ENCODE data around the gene DCAF5. TPM values are rescaled to one million over a fixed set of nuclear protein-coding genes. Genes with fewer than 3 reads are reported as not detected.

Gene DCAF5
- total RNA-seq, 6 donors from 2014 or later = 37.7 to 78.6 (median 49.0) TPM

- H3K4me1 ChIP-seq = peaks cover 40 to 54% (median 52%) of the 10 kb centered on the region in 4 donors
- no peak overlapping the region for H3K4me3 ChIP-seq
- H3K27me3 ChIP-seq = no peaks in the 10 kb centered on the region
- WGBS, 2 donors = 66 to 72% methylated on average over 4 of the region's 4 CpGs
- TF ChIP-seq CTCF (IDR thresholded peaks at IDR 0.05) = no peak
- no peak for TF ChIP-seq POLR2AphosphoS5 (IDR thresholded peaks at IDR 0.05)
- TF ChIP-seq EP300 (IDR thresholded peaks at IDR 0.05) = no peak
- TF ChIP-seq POLR2A (IDR thresholded peaks at IDR 0.05) = no peak
- DNase-seq = no peak
- no peaks in the 10 kb centered on the region for H3K9me3 ChIP-seq
- H3K27ac ChIP-seq = peak overlapping the region in 1 of 4 donors; percentile 14
- ATAC-seq (ENCODE audit: low FRiP score in 2 of 2) = no peak
- H3K36me3 ChIP-seq = no peaks in the 10 kb centered on the region
Measured at GRCh38 chr14:69132513-69133181, 20.3 kb downstream of the DCAF5 start.

GRCh38 chr14:69131176-69131575, 21.7 kb downstream of the DCAF5 start:
- H3K4me3 ChIP-seq = no peak overlapping the region
- H3K4me1 ChIP-seq = peaks cover 34 to 46% (median 45%) of the 10 kb centered on the region in 4 donors
- H3K27me3 ChIP-seq = no peaks in the 10 kb centered on the region
- no peaks in the 10 kb centered on the region for H3K9me3 ChIP-seq
- H3K36me3 ChIP-seq = no peaks in the 10 kb centered on the region
- DNase-seq (no peak), ATAC-seq (ENCODE audit: low FRiP score in 2 of 2) (no peak)
- no peak overlapping the region for H3K27ac ChIP-seq
- TF ChIP-seq POLR2AphosphoS5 (IDR thresholded peaks at IDR 0.05) = no peak
- no peak for TF ChIP-seq EP300 (IDR thresholded peaks at IDR 0.05)
- no peak for TF ChIP-seq POLR2A (IDR thresholded peaks at IDR 0.05)
- no peak for TF ChIP-seq CTCF (IDR thresholded peaks at IDR 0.05)
- 97% methylated on average over 2 of the region's 2 CpGs for WGBS, 2 donors

GRCh38 chr14:69129264-69129880, 23.5 kb downstream of the DCAF5 start:
- Histone ChIP-seq H3K9me3 (no peaks in the 10 kb centered on the region), H3K4me1 (peaks cover 34 to 50% (median 46%) of the 10 kb centered on the region in 4 donors), H3K27ac (peak overlapping the region in 3 of 4 donors; percentile 16 to 50 (median 35)), H3K27me3 (no peaks in the 10 kb centered on the region), H3K4me3 (no peak overlapping the region), H3K36me3 (no peaks in the 10 kb centered on the region)
- ATAC-seq (ENCODE audit: low FRiP score in 2 of 2) = peak; percentile 90 to 93
- TF ChIP-seq EP300 (IDR thresholded peaks at IDR 0.05) = no peak
- TF ChIP-seq CTCF (IDR thresholded peaks at IDR 0.05) = peak; percentile 76 to 90 (median 83)
- 17 to 20% methylated on average over 7 of the region's 7 CpGs for WGBS, 2 donors
- DNase-seq = peak in 1 of 2 donors; percentile 85

- no peaks in the 10 kb centered on the region for H3K27me3 ChIP-seq
- H3K9me3 ChIP-seq = no peaks in the 10 kb centered on the region
- H3K4me3 ChIP-seq = no peak overlapping the region
- WGBS, 2 donors = 96 to 100% methylated on average over 1 of the region's 1 CpG
- DNase-seq (no peak), ATAC-seq (ENCODE audit: low FRiP score in 2 of 2) (no peak)
- no peak for TF ChIP-seq CTCF (IDR thresholded peaks at IDR 0.05)
- TF ChIP-seq POLR2AphosphoS5 (IDR thresholded peaks at IDR 0.05) = no peak
- TF ChIP-seq EP300 (IDR thresholded peaks at IDR 0.05) = no peak
- TF ChIP-seq POLR2A (IDR thresholded peaks at IDR 0.05) = no peak
- no peak overlapping the region for H3K27ac ChIP-seq
- H3K4me1 ChIP-seq = peaks cover 0 to 7% (median 1%) of the 10 kb centered on the region in 4 donors
- H3K36me3 ChIP-seq = peaks cover 13 to 67% (median 35%) of the 10 kb centered on the region in 4 donors
Measured at GRCh38 chr14:69118305-69118704, 34.6 kb downstream of the DCAF5 start.
